Kidney (tissue), 14 donors: Measurements from ENCODE around the gene TCF4. TPM values are rescaled to one million over a fixed set of nuclear protein-coding genes. Genes with fewer than 3 reads are reported as not detected.

Experiments
- DNase-seq, 5 donors: peaks; one replicate each; pipeline ENCODE4 v3.0.0-alpha.2; 2013 to 2020
- FAIRE-seq: peaks from 2 replicates; lab custom pipeline; 2012; peaks lifted over from hg19 to GRCh38; lab: Jason Lieb, UNC
- H3K27ac ChIP-seq, 2 donors: one replicate each; pipeline ENCODE4 v1.7.0; 2013; ENCODE audit warnings: low read depth in 2 of 2, low read length in 2 of 2, inconsistent platforms in 1 of 2
- H3K27me3 ChIP-seq: one replicate; pipeline ENCODE4 v1.7.1; 2013; ENCODE audit warnings: low read length, inconsistent platforms; ENCODE audit not compliant: control insufficient read depth, insufficient read depth
- H3K36me3 ChIP-seq, 3 donors: one replicate each; pipeline versions ENCODE4 v1.7.0 to v1.7.1; 2013; ENCODE audit warnings: low read length in 3 of 3, control low read depth in 1 of 3, inconsistent platforms in 1 of 3; ENCODE audit not compliant: insufficient read depth in 3 of 3, control insufficient read depth in 2 of 3
- H3K4me1 ChIP-seq, 3 donors: one replicate each; pipeline versions ENCODE4 v1.7.0 to v1.7.1; 2013; ENCODE audit warnings: low read length in 3 of 3, inconsistent platforms in 1 of 3, low read depth in 1 of 3; ENCODE audit not compliant: control insufficient read depth in 2 of 3, insufficient read depth in 2 of 3
- H3K4me3 ChIP-seq, 3 donors: one replicate each; pipeline versions ENCODE4 v1.7.0 to v1.8.1; 2013; ENCODE audit warnings: low read length in 3 of 3, control low read depth in 1 of 3, inconsistent platforms in 1 of 3
- H3K9ac ChIP-seq, 3 donors: one replicate each; pipeline versions ENCODE4 v1.7.0 to v1.7.1; 2013; ENCODE audit warnings: low read length in 3 of 3, control low read depth in 1 of 3, inconsistent platforms in 1 of 3
- H3K9me3 ChIP-seq, 3 donors: one replicate each; pipeline versions ENCODE4 v1.7.0 to v1.7.1; 2013; ENCODE audit warnings: low read length in 3 of 3, control low read depth in 1 of 3, inconsistent platforms in 1 of 3; ENCODE audit not compliant: control insufficient read depth in 2 of 3, insufficient read depth in 1 of 3
- intact Hi-C: fragments of 100-400 bp; cut with DNase I; formaldehyde crosslinking; loops from one replicate; pipeline ENCODE4 v1.11.1; 2022
- polyA plus RNA-seq: library from polyadenylated mRNA; stranded (reverse); fragments of 350-450 nt; fragmentation: Illumina TruSeq; extraction: RNeasy Lipid Tissue Mini Kit (QIAGEN cat#74804); gene quantifications from one replicate; pipeline ENCODE4 v1.2.3, GENCODE V29; 2014; ENCODE audit warnings: low read depth, low replicate concordance; ENCODE audit not compliant: insufficient read depth
- total RNA-seq: library from RNA; stranded (reverse); fragmentation: NEBNext Ultra II Directional; extraction: Animal tissue kit (Norgen Biotek cat#: 25700); gene quantifications from one replicate; pipeline ENCODE4 v1.2.1, GENCODE V29; 2021
- TF ChIP-seq, protein P1 (sequence below): IDR thresholded peaks from 3 replicates; pipeline ENCODE4 v1.5.1; 2012; ENCODE audit warnings: mild to moderate bottlenecking, moderate library complexity, borderline replicate concordance; ENCODE audit not compliant: insufficient read depth; ENCODE audit errors: extremely low read depth
- donor health status: control.
- donor health status: control.
- donor health status: control.
- donor health status: control.
- donor health status: control.
- donor health status: DM: yes; HTN: yes; CAD: no.
- donor health status: Normal renal cell carcinoma (clear cell type).

The TCF4 gene
- total and polyA plus RNA-seq, 2 donors from 2014 or later: 4.4 to 60.3 TPM

DNA sequence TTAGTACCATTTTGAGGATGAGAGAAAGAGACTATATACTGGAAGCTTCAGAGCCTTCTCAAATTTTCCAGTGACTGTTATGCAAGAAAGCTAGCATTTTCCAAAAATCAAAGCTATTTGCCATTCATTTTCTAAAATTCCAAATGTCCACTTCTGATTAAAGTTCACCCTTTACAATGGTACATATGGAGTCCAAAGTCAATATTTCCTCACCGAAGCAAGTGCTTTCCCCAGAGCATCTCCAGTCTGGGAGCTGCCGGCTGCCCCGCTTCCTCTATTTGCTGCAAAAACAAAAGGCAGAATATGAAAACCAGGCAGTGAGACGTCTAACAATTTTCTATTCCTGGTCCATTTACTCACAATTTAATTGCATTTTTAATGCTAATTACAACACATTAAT lies 326.7 kb downstream of the TCF4 start:
- Histone ChIP-seq H3K27me3 (no peaks in the 10 kb centered on the region), H3K27ac (no peak overlapping the region), H3K9me3 (no peaks in the 10 kb centered on the region), H3K36me3 (peaks cover 0 to 2% (median 0%) of the 10 kb centered on the region in 3 donors), H3K4me3 (no peak overlapping the region), H3K9ac (no peak overlapping the region), H3K4me1 (peaks cover 0 to 2% (median 0%) of the 10 kb centered on the region in 3 donors)
- DNase-seq (no peak), FAIRE-seq (no peak)
- TF ChIP-seq, protein P1, sequence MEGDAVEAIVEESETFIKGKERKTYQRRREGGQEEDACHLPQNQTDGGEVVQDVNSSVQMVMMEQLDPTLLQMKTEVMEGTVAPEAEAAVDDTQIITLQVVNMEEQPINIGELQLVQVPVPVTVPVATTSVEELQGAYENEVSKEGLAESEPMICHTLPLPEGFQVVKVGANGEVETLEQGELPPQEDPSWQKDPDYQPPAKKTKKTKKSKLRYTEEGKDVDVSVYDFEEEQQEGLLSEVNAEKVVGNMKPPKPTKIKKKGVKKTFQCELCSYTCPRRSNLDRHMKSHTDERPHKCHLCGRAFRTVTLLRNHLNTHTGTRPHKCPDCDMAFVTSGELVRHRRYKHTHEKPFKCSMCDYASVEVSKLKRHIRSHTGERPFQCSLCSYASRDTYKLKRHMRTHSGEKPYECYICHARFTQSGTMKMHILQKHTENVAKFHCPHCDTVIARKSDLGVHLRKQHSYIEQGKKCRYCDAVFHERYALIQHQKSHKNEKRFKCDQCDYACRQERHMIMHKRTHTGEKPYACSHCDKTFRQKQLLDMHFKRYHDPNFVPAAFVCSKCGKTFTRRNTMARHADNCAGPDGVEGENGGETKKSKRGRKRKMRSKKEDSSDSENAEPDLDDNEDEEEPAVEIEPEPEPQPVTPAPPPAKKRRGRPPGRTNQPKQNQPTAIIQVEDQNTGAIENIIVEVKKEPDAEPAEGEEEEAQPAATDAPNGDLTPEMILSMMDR: no peak
- intact Hi-C loops: no loop called here

DNA sequence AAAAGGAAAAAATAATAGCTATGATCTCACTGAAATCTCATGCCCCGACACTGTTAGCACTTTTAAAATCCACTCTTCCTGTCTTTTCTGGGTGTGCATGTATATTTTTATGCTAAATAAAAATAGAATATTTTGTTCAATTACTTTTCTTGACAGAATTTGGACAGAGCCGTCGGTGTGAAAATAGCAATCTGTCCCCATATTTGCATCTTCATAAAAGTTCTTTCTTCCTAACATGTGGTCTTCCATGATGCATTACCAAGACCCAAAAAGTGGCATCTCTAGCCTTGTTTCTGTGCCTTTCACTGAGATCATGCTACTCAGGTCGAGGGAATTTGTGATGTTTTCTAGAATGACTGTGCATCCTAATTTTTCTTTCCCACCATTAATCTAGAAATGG lies 329.9 kb downstream of the TCF4 start:
- FAIRE-seq (no peak), DNase-seq (no peak)
- Histone ChIP-seq H3K9ac (no peak overlapping the region), H3K9me3 (no peaks in the 10 kb centered on the region), H3K27ac (no peak overlapping the region), H3K4me3 (no peak overlapping the region), H3K36me3 (peaks cover 0 to 2% (median 0%) of the 10 kb centered on the region in 3 donors), H3K27me3 (no peaks in the 10 kb centered on the region), H3K4me1 (peaks cover 0 to 2% (median 0%) of the 10 kb centered on the region in 3 donors)
- intact Hi-C loops: no loop called here
- TF ChIP-seq, protein P1: no peak

DNA sequence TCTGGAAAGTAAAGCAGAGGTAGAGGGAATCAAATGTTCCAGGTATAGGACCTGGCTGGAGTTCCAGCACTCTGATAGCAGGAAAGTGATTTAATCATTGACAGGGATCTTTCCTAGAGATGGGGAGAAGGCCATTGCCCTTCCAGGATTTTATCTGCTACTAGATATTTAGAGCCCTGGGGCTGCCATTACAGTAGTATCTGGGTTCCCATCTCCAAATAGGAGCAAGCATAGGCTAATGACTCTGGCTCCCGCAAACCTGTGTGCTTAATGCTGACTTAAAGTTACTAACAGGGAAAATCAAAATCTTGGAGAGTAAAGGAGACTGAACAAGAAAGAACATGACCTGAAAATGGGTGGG lies 331.1 kb downstream of the TCF4 start:
- H3K4me1 ChIP-seq: peaks cover 0 to 2% (median 0%) of the 10 kb centered on the region in 3 donors
- TF ChIP-seq, protein P1: no peak
- peaks cover 0 to 2% (median 0%) of the 10 kb centered on the region in 3 donors for H3K36me3 ChIP-seq
- no peaks in the 10 kb centered on the region for H3K27me3 ChIP-seq
- intact Hi-C loops: no loop called here
- no peak for DNase-seq
- no peak overlapping the region for H3K9ac ChIP-seq
- H3K9me3 ChIP-seq: no peaks in the 10 kb centered on the region
- H3K4me3 ChIP-seq: no peak overlapping the region
- FAIRE-seq: no peak
- no peak overlapping the region for H3K27ac ChIP-seq
